ENCODE measurements around the gene USH1G.

DNA sequence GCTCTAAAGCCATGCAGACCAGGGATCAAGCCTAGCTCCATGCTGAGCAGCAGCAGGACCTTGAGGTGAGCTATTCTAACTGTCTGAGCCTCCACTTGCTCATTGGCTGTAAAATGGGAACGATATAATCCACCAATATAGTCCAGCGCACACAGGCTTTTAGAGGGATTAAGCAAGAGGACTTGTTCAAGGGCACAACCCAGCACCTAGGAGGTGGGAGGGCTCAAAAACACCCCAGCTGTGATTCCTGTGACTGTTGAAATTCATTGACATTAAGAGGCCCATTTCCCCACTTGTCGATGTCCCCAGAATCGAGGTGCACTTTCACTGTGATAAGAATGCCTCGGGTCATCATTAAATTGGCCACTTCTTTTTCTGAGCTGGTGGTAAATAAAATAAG lies 4.1 kb downstream of the USH1G start:
- TF ChIP-seq, protein P1, sequence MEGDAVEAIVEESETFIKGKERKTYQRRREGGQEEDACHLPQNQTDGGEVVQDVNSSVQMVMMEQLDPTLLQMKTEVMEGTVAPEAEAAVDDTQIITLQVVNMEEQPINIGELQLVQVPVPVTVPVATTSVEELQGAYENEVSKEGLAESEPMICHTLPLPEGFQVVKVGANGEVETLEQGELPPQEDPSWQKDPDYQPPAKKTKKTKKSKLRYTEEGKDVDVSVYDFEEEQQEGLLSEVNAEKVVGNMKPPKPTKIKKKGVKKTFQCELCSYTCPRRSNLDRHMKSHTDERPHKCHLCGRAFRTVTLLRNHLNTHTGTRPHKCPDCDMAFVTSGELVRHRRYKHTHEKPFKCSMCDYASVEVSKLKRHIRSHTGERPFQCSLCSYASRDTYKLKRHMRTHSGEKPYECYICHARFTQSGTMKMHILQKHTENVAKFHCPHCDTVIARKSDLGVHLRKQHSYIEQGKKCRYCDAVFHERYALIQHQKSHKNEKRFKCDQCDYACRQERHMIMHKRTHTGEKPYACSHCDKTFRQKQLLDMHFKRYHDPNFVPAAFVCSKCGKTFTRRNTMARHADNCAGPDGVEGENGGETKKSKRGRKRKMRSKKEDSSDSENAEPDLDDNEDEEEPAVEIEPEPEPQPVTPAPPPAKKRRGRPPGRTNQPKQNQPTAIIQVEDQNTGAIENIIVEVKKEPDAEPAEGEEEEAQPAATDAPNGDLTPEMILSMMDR (IDR thresholded peaks at IDR 0.05; ENCODE audit: insufficient read depth, low read length), result no peak
- TF ChIP-seq POLR2AphosphoS5 (IDR thresholded peaks at IDR 0.05; ENCODE audit: low read depth) (no peak), GABPA (IDR thresholded peaks at IDR 0.05; ENCODE audit: low read depth) (no peak)
- TF ChIP-seq, protein P2, sequence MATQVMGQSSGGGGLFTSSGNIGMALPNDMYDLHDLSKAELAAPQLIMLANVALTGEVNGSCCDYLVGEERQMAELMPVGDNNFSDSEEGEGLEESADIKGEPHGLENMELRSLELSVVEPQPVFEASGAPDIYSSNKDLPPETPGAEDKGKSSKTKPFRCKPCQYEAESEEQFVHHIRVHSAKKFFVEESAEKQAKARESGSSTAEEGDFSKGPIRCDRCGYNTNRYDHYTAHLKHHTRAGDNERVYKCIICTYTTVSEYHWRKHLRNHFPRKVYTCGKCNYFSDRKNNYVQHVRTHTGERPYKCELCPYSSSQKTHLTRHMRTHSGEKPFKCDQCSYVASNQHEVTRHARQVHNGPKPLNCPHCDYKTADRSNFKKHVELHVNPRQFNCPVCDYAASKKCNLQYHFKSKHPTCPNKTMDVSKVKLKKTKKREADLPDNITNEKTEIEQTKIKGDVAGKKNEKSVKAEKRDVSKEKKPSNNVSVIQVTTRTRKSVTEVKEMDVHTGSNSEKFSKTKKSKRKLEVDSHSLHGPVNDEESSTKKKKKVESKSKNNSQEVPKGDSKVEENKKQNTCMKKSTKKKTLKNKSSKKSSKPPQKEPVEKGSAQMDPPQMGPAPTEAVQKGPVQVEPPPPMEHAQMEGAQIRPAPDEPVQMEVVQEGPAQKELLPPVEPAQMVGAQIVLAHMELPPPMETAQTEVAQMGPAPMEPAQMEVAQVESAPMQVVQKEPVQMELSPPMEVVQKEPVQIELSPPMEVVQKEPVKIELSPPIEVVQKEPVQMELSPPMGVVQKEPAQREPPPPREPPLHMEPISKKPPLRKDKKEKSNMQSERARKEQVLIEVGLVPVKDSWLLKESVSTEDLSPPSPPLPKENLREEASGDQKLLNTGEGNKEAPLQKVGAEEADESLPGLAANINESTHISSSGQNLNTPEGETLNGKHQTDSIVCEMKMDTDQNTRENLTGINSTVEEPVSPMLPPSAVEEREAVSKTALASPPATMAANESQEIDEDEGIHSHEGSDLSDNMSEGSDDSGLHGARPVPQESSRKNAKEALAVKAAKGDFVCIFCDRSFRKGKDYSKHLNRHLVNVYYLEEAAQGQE (IDR thresholded peaks at IDR 0.05; ENCODE audit: insufficient replicate concordance, low read depth), result no peak
